CD14-positive monocyte (primary cell): ENCODE results near the gene FAM13C. TPM values are rescaled to one million over a fixed set of nuclear protein-coding genes. Genes with fewer than 3 reads are reported as not detected.

Experiments used
- DNase-seq, 3 donors: peaks; one replicate each; pipeline ENCODE4 v3.0.0-alpha.2; 2011 to 2022
- H2AFZ ChIP-seq: 2 replicates; pipeline ENCODE4 v1.6.0; 2012; ENCODE audit warnings: mild to moderate bottlenecking, low read depth, low read length, inconsistent platforms; ENCODE audit not compliant: insufficient read depth, poor library complexity, severe bottlenecking
- H3K27ac ChIP-seq, 2 donors: 1 replicate in 1 of 2; 2 replicates in 1 of 2; pipeline ENCODE4 v1.5.1; 2012 to 2013; ENCODE audit warnings: low read length in 2 of 2, control low read depth in 1 of 2, inconsistent platforms in 1 of 2, low read depth in 1 of 2, mild to moderate bottlenecking in 1 of 2
- H3K27me3 ChIP-seq, 2 donors: one replicate each; pipeline versions ENCODE4 v1.6.0 to v1.6.1; 2011 to 2013; ENCODE audit warnings: low read length in 2 of 2; ENCODE audit not compliant: control insufficient read depth in 2 of 2, insufficient read depth in 2 of 2
- H3K36me3 ChIP-seq, 2 donors: replicated peaks in 1 of 2; 1 replicate in 1 of 2; 2 replicates in 1 of 2; pipeline versions ENCODE4 v1.5.1 to v1.6.1; 2012 to 2013; ENCODE audit warnings: low read length in 2 of 2, control low read depth in 1 of 2, inconsistent platforms in 1 of 2, mild to moderate bottlenecking in 1 of 2; ENCODE audit not compliant: insufficient read depth in 2 of 2, control insufficient read depth in 1 of 2
- H3K4me1 ChIP-seq, 2 donors: 1 replicate in 1 of 2; 2 replicates in 1 of 2; pipeline versions ENCODE4 v1.5.1 to v1.6.1; 2012 to 2013; ENCODE audit warnings: low read length in 2 of 2, control low read depth in 1 of 2, inconsistent platforms in 1 of 2, mild to moderate bottlenecking in 1 of 2, moderate library complexity in 1 of 2; ENCODE audit not compliant: insufficient read depth in 2 of 2, control insufficient read depth in 1 of 2
- H3K4me2 ChIP-seq: replicated peaks from 2 replicates; pipeline ENCODE3; 2012; ENCODE audit warnings: low read length, moderate library complexity, mild to moderate bottlenecking; ENCODE audit not compliant: poor library complexity, severe bottlenecking; ENCODE audit errors: extremely low read depth
- H3K4me3 ChIP-seq, 3 experiments: fragments of 200-600 bp in 1 of 3; sonication (generic) in 1 of 3; replicated peaks in 1 of 3; 1 replicate in 2 of 3; 2 replicates in 1 of 3; pipeline ENCODE4 v1.5.1; 2011 to 2013; ENCODE audit warnings: low read length in 3 of 3, mild to moderate bottlenecking in 3 of 3, control low read depth in 2 of 3, low read depth in 2 of 3, inconsistent platforms in 1 of 3, moderate library complexity in 1 of 3
- H3K79me2 ChIP-seq: 2 replicates; pipeline ENCODE4 v1.6.0; 2012; ENCODE audit warnings: mild to moderate bottlenecking, control low read depth, inconsistent platforms, low read length, moderate library complexity; ENCODE audit not compliant: insufficient read depth
- H3K9ac ChIP-seq: 2 replicates; pipeline ENCODE4 v1.6.0; 2017; ENCODE audit warnings: low read length, mild to moderate bottlenecking; ENCODE audit not compliant: insufficient read depth, poor library complexity, severe bottlenecking
- H3K9me3 ChIP-seq, 2 donors: replicated peaks in 1 of 2; 1 replicate in 1 of 2; 2 replicates in 1 of 2; pipeline versions ENCODE4 v1.5.1 to v1.6.1; 2012 to 2013; ENCODE audit warnings: low read length in 2 of 2, control low read depth in 1 of 2; ENCODE audit not compliant: control insufficient read depth in 1 of 2, insufficient read depth in 1 of 2
- H4K20me1 ChIP-seq: 2 replicates; pipeline ENCODE4 v1.6.0; 2012; ENCODE audit warnings: mild to moderate bottlenecking, low read length, control low read depth, moderate library complexity; ENCODE audit not compliant: insufficient read depth
- H3K27ac Mint-ChIP-seq, 7 donors: one replicate each; pipeline ENCODE4 v1.8.0; 2020; ENCODE audit warnings: mild to moderate bottlenecking in 7 of 7, mixed read lengths in 7 of 7, moderate library complexity in 6 of 7, inconsistent platforms in 2 of 7
- H3K27me3 Mint-ChIP-seq, 3 donors: one replicate each; pipeline ENCODE4 v1.8.0; 2021 to 2022; ENCODE audit warnings: low read depth in 3 of 3, mild to moderate bottlenecking in 3 of 3, mixed read lengths in 3 of 3, moderate library complexity in 3 of 3, inconsistent platforms in 1 of 3
- H3K36me3 Mint-ChIP-seq, 2 donors: one replicate each; pipeline ENCODE4 v1.8.0; 2020; ENCODE audit warnings: mixed read lengths in 2 of 2, inconsistent platforms in 1 of 2, mild to moderate bottlenecking in 1 of 2
- H3K4me1 Mint-ChIP-seq: one replicate; pipeline ENCODE4 v1.8.0; 2020; ENCODE audit warnings: mild to moderate bottlenecking, mixed read lengths
- H3K4me3 Mint-ChIP-seq, 2 donors: one replicate each; pipeline ENCODE4 v1.8.0; 2020; ENCODE audit warnings: mild to moderate bottlenecking in 2 of 2, mixed read lengths in 2 of 2, moderate library complexity in 1 of 2
- H3K9me3 Mint-ChIP-seq, 7 donors: one replicate each; pipeline ENCODE4 v1.8.0; 2020 to 2022; ENCODE audit warnings: mixed read lengths in 7 of 7, mild to moderate bottlenecking in 6 of 7, moderate library complexity in 6 of 7, inconsistent platforms in 2 of 7
- CTCF ChIP-seq: fragments of 200-600 bp; IDR thresholded peaks from one replicate; pipeline ENCODE4 v1.8.0; 2022; ENCODE audit warnings: antibody characterized with exemption, mild to moderate bottlenecking
- intact Hi-C, 2 donors: fragments of 100-400 bp; cut with micrococcal nuclease; formaldehyde crosslinking; loops; one replicate each; pipeline versions ENCODE4 v1.15.0 to v1.15.1; 2023
- polyA plus RNA-seq, 3 donors: library from polyadenylated mRNA; depleted of rRNA in 1 of 3; unstranded in 2 of 3; stranded (reverse) in 1 of 3; fragments of 300-500 nt in 2 of 3; fragments of >200 nt in 1 of 3; fragmentation: Illumina TruSeq in 2 of 3; gene quantifications; 1 replicate in 2 of 3; 2 replicates in 1 of 3; pipeline ENCODE4 v1.2.3, GENCODE V29; 2012 to 2021

The FAM13C gene
- polyA plus RNA-seq, 3 donors, result not detected

GRCh38 chr10:59331661-59332060 lies 30.7 kb downstream of the FAM13C start:
- H3K27ac Mint-ChIP-seq, result no peak overlapping the region
- no peaks in the 10 kb centered on the region for H3K27me3 Mint-ChIP-seq
- intact Hi-C loops, result no loop called here
- H3K4me3 Mint-ChIP-seq, result no peak overlapping the region
- Histone ChIP-seq H3K4me2 (no peak overlapping the region), H3K27me3 (no peaks in the 10 kb centered on the region), H3K79me2 (no peaks in the 10 kb centered on the region), H3K36me3 (no peaks in the 10 kb centered on the region), H3K9me3 (no peaks in the 10 kb centered on the region), H4K20me1 (no peaks in the 10 kb centered on the region), H2AFZ (no peak overlapping the region), H3K9ac (no peak overlapping the region), H3K27ac (no peak overlapping the region), H3K4me3 (no peak overlapping the region), H3K4me1 (no peaks in the 10 kb centered on the region)
- TF ChIP-seq CTCF, result no peak
- no peaks in the 10 kb centered on the region for H3K4me1 Mint-ChIP-seq
- no peak for DNase-seq
- H3K9me3 Mint-ChIP-seq, result peaks cover 0 to 3% (median 0%) of the 10 kb centered on the region in 7 donors
- H3K36me3 Mint-ChIP-seq, result no peaks in the 10 kb centered on the region

- Histone ChIP-seq H3K79me2 (no peaks in the 10 kb centered on the region), H3K27ac (no peak overlapping the region), H3K4me3 (no peak overlapping the region), H3K4me1 (no peaks in the 10 kb centered on the region), H3K36me3 (no peaks in the 10 kb centered on the region), H4K20me1 (no peaks in the 10 kb centered on the region), H3K27me3 (no peaks in the 10 kb centered on the region), H3K9me3 (peaks cover 0 to 3% of the 10 kb centered on the region in 2 donors), H3K4me2 (no peak overlapping the region), H2AFZ (no peak overlapping the region), H3K9ac (no peak overlapping the region)
- no peak for DNase-seq
- Mint-ChIP-seq H3K27me3 (peaks cover 0 to 2% (median 0%) of the 10 kb centered on the region in 3 donors), H3K9me3 (peaks cover 0 to 10% (median 4%) of the 10 kb centered on the region in 7 donors), H3K36me3 (no peaks in the 10 kb centered on the region), H3K4me3 (no peak overlapping the region), H3K4me1 (no peaks in the 10 kb centered on the region), H3K27ac (no peak overlapping the region)
- intact Hi-C loops, result no loop called here
- TF ChIP-seq CTCF, result no peak
Measured at GRCh38 chr10:59325116-59325515, 37.2 kb downstream of the FAM13C start.
